A673 (cell line): ENCODE data around the gene LHX4.

Experiments
- EZH2 ChIP-seq: fragments of 200-600 bp; sonication (generic); IDR thresholded peaks from 2 replicates; pipeline ENCODE4 v1.6.1; 2017; ENCODE audit warnings: borderline replicate concordance, low read depth, mild to moderate bottlenecking, mixed read lengths, antibody characterized with exemption, low read length; ENCODE audit not compliant: poor library complexity, severe bottlenecking
- TF ChIP-seq, protein P1 (sequence below): fragments of 300-800, 200-600 bp; sonication (generic); conservative IDR thresholded peaks from 2 replicates; pipeline ENCODE4 v1.5.1; 2017; ENCODE audit warnings: low read depth, mild to moderate bottlenecking, antibody characterized with exemption, low read length, moderate library complexity, mixed read lengths

DNA sequence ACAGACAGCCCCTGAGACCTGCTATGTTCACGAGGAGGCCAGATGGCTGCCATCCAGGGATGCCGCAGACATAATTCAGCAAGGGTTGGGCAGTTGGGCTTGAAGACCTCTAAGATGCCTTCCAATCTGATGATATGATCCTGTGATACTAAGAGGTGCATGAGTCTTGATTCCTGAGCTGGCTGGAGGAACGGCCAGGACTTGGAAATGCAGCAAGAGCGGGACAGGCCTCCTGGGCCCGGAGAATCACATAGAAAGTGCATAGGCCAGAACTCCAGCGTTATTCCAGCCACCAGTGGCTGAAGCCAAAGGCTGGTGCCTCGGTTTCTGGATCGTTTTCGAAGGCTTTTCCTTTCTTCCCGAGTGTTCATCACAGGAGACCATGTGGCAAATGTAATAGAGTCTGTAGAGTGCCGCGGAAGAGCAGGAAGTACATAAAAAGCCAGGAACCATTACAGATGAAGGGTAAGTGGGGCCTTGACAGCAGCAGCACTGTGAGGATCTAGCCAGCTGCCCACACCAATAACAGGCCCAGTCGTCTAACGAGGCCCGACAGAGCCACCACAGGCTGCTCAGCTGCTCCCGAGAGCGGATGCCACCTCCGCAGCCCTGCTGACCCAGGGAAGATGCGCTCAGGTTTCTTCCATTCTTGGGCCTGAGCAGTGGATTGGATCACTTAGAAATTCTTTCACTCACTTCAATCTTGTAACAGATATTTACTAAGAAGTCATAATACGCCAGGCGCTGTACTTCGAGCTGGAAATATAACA lies 14.0 kb upstream of the LHX4 start:
- TF ChIP-seq, protein P1, sequence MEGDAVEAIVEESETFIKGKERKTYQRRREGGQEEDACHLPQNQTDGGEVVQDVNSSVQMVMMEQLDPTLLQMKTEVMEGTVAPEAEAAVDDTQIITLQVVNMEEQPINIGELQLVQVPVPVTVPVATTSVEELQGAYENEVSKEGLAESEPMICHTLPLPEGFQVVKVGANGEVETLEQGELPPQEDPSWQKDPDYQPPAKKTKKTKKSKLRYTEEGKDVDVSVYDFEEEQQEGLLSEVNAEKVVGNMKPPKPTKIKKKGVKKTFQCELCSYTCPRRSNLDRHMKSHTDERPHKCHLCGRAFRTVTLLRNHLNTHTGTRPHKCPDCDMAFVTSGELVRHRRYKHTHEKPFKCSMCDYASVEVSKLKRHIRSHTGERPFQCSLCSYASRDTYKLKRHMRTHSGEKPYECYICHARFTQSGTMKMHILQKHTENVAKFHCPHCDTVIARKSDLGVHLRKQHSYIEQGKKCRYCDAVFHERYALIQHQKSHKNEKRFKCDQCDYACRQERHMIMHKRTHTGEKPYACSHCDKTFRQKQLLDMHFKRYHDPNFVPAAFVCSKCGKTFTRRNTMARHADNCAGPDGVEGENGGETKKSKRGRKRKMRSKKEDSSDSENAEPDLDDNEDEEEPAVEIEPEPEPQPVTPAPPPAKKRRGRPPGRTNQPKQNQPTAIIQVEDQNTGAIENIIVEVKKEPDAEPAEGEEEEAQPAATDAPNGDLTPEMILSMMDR = no peak
- TF ChIP-seq EZH2 = no peak
